Prostate gland (tissue), 2 donors: ENCODE data around the gene PRTG.
"Not testable (repeated sequence)": the region's sequence is repeated elsewhere in the genome, so short reads cannot be mapped to it uniquely, and the experiment has no call there.

ENCODE experiments used
- CTCF ChIP-seq, 4 experiments: fragments of 200-600 bp in 2 of 4; fragments of 450-650 bp in 2 of 4; sonication (generic) in 2 of 4; IDR thresholded peaks; 1 replicate in 3 of 4; 2 replicates in 1 of 4; pipeline ENCODE4 v1.5.1; 2016 to 2019; ENCODE audit warnings: antibody characterized with exemption in 4 of 4, mild to moderate bottlenecking in 2 of 4, moderate library complexity in 2 of 4
- POLR2A ChIP-seq: fragments of 450-650 bp; IDR thresholded peaks from one replicate; pipeline ENCODE4 v1.6.1; 2016; ENCODE audit warnings: antibody characterized with exemption, mild to moderate bottlenecking
- POLR2AphosphoS5 ChIP-seq: sonication (generic); formaldehyde crosslinking; IDR thresholded peaks from one replicate; pipeline ENCODE4 v1.6.1; 2017; ENCODE audit warnings: antibody characterized with exemption

- not testable (repeated sequence) for TF ChIP-seq POLR2AphosphoS5; CTCF (IDR thresholded peaks at IDR 0.05); POLR2A
Measured at GRCh38 chr15:55753433-55753832, 10.5 kb upstream of the PRTG start.
